HepG2 (cell line): Measurements from ENCODE around the gene BANP. TPM values are rescaled to one million over a fixed set of nuclear protein-coding genes. Genes with fewer than 3 reads are reported as not detected.

Experiments used
- ATAD3A ChIP-seq: sonication (generic); formaldehyde crosslinking; IDR thresholded peaks from 2 replicates; pipeline ENCODE4 v1.4.0; 2020; ENCODE audit warnings: missing genetic modification reagents
- ATF7 ChIP-seq, 2 experiments: fragments of 450-650 bp in 1 of 2; sonication (generic) in 1 of 2; formaldehyde crosslinking in 1 of 2; IDR thresholded peaks; 2 replicates each; pipeline versions ENCODE4 v1.4.0 to v1.6.1; 2016 to 2020; ENCODE audit warnings: antibody characterized with exemption in 1 of 2, mild to moderate bottlenecking in 1 of 2, missing genetic modification reagents in 1 of 2
- CBX1 ChIP-seq: IDR thresholded peaks from one replicate; pipeline ENCODE4 v1.6.1; 2016; ENCODE audit warnings: antibody characterized with exemption, low read depth
- CEBPG ChIP-seq: IDR thresholded peaks from 2 replicates; pipeline ENCODE4 v1.6.1; 2016
- DMAP1 ChIP-seq: IDR thresholded peaks from 2 replicates; pipeline ENCODE4 v1.6.1; 2016
- GPBP1L1 ChIP-seq: sonication (generic); formaldehyde crosslinking; IDR thresholded peaks from 2 replicates; pipeline ENCODE4 v1.5.0; 2020; ENCODE audit warnings: mild to moderate bottlenecking, missing genetic modification reagents
- MATR3 ChIP-seq: sonication (generic); formaldehyde crosslinking; IDR thresholded peaks from 2 replicates; pipeline ENCODE4 v1.4.0; 2020; ENCODE audit warnings: missing genetic modification reagents
- POLR2AphosphoS2 ChIP-seq: IDR thresholded peaks from 2 replicates; pipeline ENCODE4 v1.6.1; 2011; ENCODE audit warnings: low read depth, low read length, improper control_type of control experiment
- RAD21 ChIP-seq: fragments of 450-650 bp; formaldehyde crosslinking; IDR thresholded peaks from 2 replicates; pipeline ENCODE4 v1.5.0; 2020; ENCODE audit warnings: mild to moderate bottlenecking
- STAT5B ChIP-seq: sonication (generic); formaldehyde crosslinking; IDR thresholded peaks from 2 replicates; pipeline ENCODE4 v1.4.0; 2020; ENCODE audit warnings: missing genetic modification reagents
- TBX2 ChIP-seq: sonication (generic); formaldehyde crosslinking; IDR thresholded peaks from 2 replicates; pipeline ENCODE4 v1.5.0; 2020; ENCODE audit warnings: missing genetic modification reagents, mild to moderate bottlenecking, borderline replicate concordance
- TMF1 ChIP-seq: sonication (generic); formaldehyde crosslinking; IDR thresholded peaks from 2 replicates; pipeline ENCODE4 v1.8.1; 2022; ENCODE audit warnings: low read depth, missing genetic modification reagents
- TSC22D2 ChIP-seq: sonication (generic); formaldehyde crosslinking; IDR thresholded peaks from 2 replicates; pipeline ENCODE4 v1.5.1; 2020; ENCODE audit warnings: missing genetic modification reagents, mild to moderate bottlenecking, borderline replicate concordance
- ZBTB10 ChIP-seq: sonication (generic); formaldehyde crosslinking; IDR thresholded peaks from 2 replicates; pipeline ENCODE4 v1.4.0; 2020; ENCODE audit warnings: missing genetic modification reagents, borderline replicate concordance
- ZEB1 ChIP-seq: IDR thresholded peaks from 2 replicates; pipeline ENCODE4 v1.6.1; 2012; ENCODE audit warnings: mild to moderate bottlenecking, low read depth, inconsistent platforms; ENCODE audit not compliant: insufficient replicate concordance
- ZFP91 ChIP-seq: sonication (generic); formaldehyde crosslinking; IDR thresholded peaks from 2 replicates; pipeline ENCODE4 v1.9.0; 2022; ENCODE audit warnings: missing genetic modification reagents, mild to moderate bottlenecking, borderline replicate concordance
- ZNF24 ChIP-seq: fragments of 450-650 bp; IDR thresholded peaks from 2 replicates; pipeline ENCODE4 v1.6.1; 2017; ENCODE audit warnings: antibody characterized with exemption, mild to moderate bottlenecking
- ZNF276 ChIP-seq: sonication (generic); formaldehyde crosslinking; IDR thresholded peaks from 2 replicates; pipeline ENCODE4 v1.4.0; 2020; ENCODE audit warnings: mild to moderate bottlenecking, low read depth, missing genetic modification reagents
- ZNF639 ChIP-seq: conservative IDR thresholded peaks from 2 replicates; pipeline ENCODE4 v1.6.1; 2018; ENCODE audit warnings: missing genetic modification reagents
- ZNF777 ChIP-seq: sonication (generic); formaldehyde crosslinking; IDR thresholded peaks from 2 replicates; pipeline ENCODE4 v1.4.0; 2020; ENCODE audit warnings: missing genetic modification reagents
- ZNF839 ChIP-seq: sonication (generic); formaldehyde crosslinking; IDR thresholded peaks from 2 replicates; pipeline ENCODE4 v1.4.0; 2020; ENCODE audit warnings: missing genetic modification reagents, mild to moderate bottlenecking, borderline replicate concordance
- polyA plus RNA-seq, 8 experiments: library from polyadenylated mRNA; depleted of rRNA in 3 of 8; stranded (reverse) in 7 of 8; unstranded in 1 of 8; fragments of >200 nt; fragmentation: Illumina TruSeq in 4 of 8; extraction: Trizol in 4 of 8; gene quantifications; 2 replicates each; pipeline versions ENCODE4 v1.2.1 to v1.2.3, GENCODE V29; 2011 to 2016; ENCODE audit warnings: low read depth in 4 of 8, missing spikeins in 1 of 8, mixed read lengths in 1 of 8; ENCODE audit not compliant: insufficient read depth in 1 of 8
- total RNA-seq, 5 experiments: library from RNA; depleted of rRNA; stranded (reverse); fragments of >200 nt; fragmentation: Illumina TruSeq; extraction: Trizol; gene quantifications; 2 replicates each; pipeline ENCODE4 v1.2.3, GENCODE V29; 2016; ENCODE audit warnings: low read depth in 1 of 5

BANP gene
- total and polyA plus RNA-seq, 2 of the 13 experiments (the other 11 are each of a cell fraction or from before 2014, with no cell fraction given) = 20.2 to 23.8 TPM

- TF ChIP-seq ZFP91 (CRISPR knock-in tag) (peak; percentile 93), TBX2 (CRISPR knock-in tag) (peak; percentile 74; the same call in 1 of the 2 replicates), ZNF639 (CRISPR knock-in tag) (peak; percentile 95), CBX1 (peak; percentile 99), ZNF24 (0 out of 2 replicates have a peak, but pooled peaks have one; percentile 4), ZNF276 (CRISPR knock-in tag) (no peak), ATF7 (IDR thresholded peaks at IDR 0.05) (no peak), ATF7 (CRISPR knock-in tag; IDR thresholded peaks at IDR 0.05) (0 out of 2 replicates have a peak, but pooled peaks have one; percentile 62), TSC22D2 (peak; percentile 95; the same call in 1 of the 2 replicates), GPBP1L1 (no peak), ZNF839 (CRISPR knock-in tag) (peak; percentile 100), CEBPG (CRISPR knock-in tag) (peak; percentile 59), MATR3 (CRISPR knock-in tag) (no peak), ZNF777 (peak; percentile 60; the same call in 1 of the 2 replicates), STAT5B (CRISPR knock-in tag) (no peak; the same call in 1 of the 2 replicates), POLR2AphosphoS2 (no peak), ATAD3A (CRISPR knock-in tag) (no peak), ZBTB10 (CRISPR knock-in tag) (no peak), DMAP1 (peak; percentile 73; the same call in 1 of the 2 replicates), ZEB1 (peak; percentile 96), TMF1 (no peak), RAD21 (CRISPR knock-in tag) (peak; percentile 56)
These were observed at the start of gene BANP (continued) for GRCh38 chr16:87950765-87951551.
